ENCODE results near the gene IGFL2.

DNA sequence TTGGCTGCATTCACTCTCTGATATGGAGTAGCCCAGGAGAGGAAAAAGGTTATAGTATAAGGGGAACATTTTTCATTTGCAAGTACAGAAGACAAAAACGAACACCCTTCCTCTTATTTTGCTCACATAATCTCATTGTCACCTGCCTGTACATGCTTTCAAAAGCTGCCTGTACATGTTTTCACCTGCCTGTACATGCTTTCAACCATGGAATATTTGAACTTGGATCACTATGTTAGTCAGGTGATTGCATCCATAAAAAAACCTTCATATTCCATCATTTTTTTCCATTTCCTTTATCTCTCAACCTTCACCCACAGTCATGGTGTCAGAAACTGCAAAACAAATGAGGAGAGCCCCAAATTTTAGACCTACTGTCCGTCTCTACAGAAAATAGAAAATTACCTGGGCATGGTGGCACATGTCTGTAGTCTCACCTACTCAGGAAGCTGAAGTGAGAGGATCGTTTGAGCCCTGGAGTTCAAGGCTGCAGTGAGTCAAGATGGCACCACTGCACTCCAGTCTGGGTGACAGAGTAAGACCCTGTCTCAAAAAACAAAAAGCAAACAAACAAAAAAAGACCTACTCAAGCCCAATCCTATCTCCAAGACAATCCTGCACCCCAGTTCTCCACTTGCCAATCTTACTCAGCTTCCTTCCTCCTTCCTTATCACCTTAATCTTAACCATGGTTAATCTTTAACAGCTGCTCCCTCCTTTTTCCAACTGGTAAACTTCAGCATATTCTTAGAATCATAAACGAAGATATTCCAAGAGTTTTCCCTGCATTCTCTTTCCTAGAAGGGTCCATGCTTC lies 11.6 kb downstream of the IGFL2 start:
- TF ChIP-seq, protein P1, sequence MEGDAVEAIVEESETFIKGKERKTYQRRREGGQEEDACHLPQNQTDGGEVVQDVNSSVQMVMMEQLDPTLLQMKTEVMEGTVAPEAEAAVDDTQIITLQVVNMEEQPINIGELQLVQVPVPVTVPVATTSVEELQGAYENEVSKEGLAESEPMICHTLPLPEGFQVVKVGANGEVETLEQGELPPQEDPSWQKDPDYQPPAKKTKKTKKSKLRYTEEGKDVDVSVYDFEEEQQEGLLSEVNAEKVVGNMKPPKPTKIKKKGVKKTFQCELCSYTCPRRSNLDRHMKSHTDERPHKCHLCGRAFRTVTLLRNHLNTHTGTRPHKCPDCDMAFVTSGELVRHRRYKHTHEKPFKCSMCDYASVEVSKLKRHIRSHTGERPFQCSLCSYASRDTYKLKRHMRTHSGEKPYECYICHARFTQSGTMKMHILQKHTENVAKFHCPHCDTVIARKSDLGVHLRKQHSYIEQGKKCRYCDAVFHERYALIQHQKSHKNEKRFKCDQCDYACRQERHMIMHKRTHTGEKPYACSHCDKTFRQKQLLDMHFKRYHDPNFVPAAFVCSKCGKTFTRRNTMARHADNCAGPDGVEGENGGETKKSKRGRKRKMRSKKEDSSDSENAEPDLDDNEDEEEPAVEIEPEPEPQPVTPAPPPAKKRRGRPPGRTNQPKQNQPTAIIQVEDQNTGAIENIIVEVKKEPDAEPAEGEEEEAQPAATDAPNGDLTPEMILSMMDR (conservative IDR thresholded peaks at IDR 0.05), result no peak
- TF ChIP-seq EZH2 (IDR thresholded peaks at IDR 0.05; ENCODE audit: low read depth), result no peak
